Cardiac fibroblast (primary cell): ENCODE data around the gene DNAI1.
"Not testable (repeated sequence)": the region's sequence is repeated elsewhere in the genome, so short reads cannot be mapped to it uniquely, and the experiment has no call there.

Experiments used
- DNase-seq, 2 donors: peaks; one replicate each; pipeline versions ENCODE4 v3.0.0 to v3.0.0-alpha.2; 2010; ENCODE audit warnings: low read depth in 2 of 2
- H3K4me3 ChIP-seq, 2 donors: replicated peaks in 1 of 2; 1 replicate in 1 of 2; 2 replicates in 1 of 2; pipeline ENCODE4 v1.5.1; 2011; ENCODE audit warnings: low read depth in 2 of 2, low read length in 2 of 2, mild to moderate bottlenecking in 2 of 2, moderate library complexity in 1 of 2
- CTCF ChIP-seq: IDR thresholded peaks from one replicate; pipeline ENCODE4 v1.5.1; 2011; ENCODE audit warnings: low read depth, mild to moderate bottlenecking, low read length, inconsistent platforms

The DNAI1 gene

GRCh38 chr9:34426347-34427074, 32.1 kb upstream of the DNAI1 start:
- DNase-seq: no peak
- TF ChIP-seq CTCF: no peak
- no peak overlapping the region for H3K4me3 ChIP-seq

GRCh38 chr9:34428325-34428958, 30.2 kb upstream of the DNAI1 start:
- no peak for TF ChIP-seq CTCF
- H3K4me3 ChIP-seq: no peak overlapping the region
- DNase-seq: no peak

GRCh38 chr9:34430843-34431437, 27.7 kb upstream of the DNAI1 start:
- DNase-seq: peak; percentile 80 to 87
- TF ChIP-seq CTCF: no peak
- H3K4me3 ChIP-seq: no peak overlapping the region

- TF ChIP-seq CTCF: no peak
- no peak overlapping the region for H3K4me3 ChIP-seq
- DNase-seq: no peak
Measured at GRCh38 chr9:34431667-34432066, 26.9 kb upstream of the DNAI1 start.

GRCh38 chr9:34437006-34437925, 21.3 kb upstream of the DNAI1 start:
- H3K4me3 ChIP-seq: no peak overlapping the region
- peak; percentile 69 for TF ChIP-seq CTCF
- peak; percentile 88 to 90 for DNase-seq

- DNase-seq, H3K4me3 ChIP-seq: not testable (repeated sequence)
Measured at GRCh38 chr9:34437926-34438307, 20.7 kb upstream of the DNAI1 start.

GRCh38 chr9:34438465-34438864, 20.1 kb upstream of the DNAI1 start:
- not testable (repeated sequence) for DNase-seq, H3K4me3 ChIP-seq
